Measurements from ENCODE around the gene PAQR9. TPM values are rescaled to one million over a fixed set of nuclear protein-coding genes. Genes with fewer than 3 reads are reported as not detected.
A peak's percentile ranks its signal among the peaks of the same experiment; 100 is the strongest.

Gene PAQR9
- total and polyA plus RNA-seq, 3 experiments from 2014 or later = not detected

DNA sequence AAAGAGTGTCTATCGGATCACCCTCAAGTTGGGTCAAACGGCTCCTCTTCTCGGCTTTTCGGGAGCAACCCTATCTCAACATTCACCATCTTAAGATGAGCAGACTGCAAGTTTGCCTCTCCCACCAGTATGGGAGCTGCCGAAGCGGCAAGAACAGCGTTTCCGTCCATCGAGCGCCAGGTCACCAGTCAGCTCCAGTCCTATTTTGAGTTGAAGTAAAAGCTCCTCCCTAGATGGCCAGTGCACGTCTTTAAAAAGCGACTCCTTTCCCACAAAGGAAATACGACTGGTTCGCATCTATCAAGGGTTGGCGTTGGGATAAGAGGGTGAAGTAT is 37.5 kb upstream of the PAQR9 start:
- no peaks in the 10 kb centered on the region for H3K9me3 ChIP-seq (ENCODE audit: low read length)
- H3K27ac Mint-ChIP-seq = peak overlapping the region; percentile 92 to 100 (median 100)
- peaks cover 4 to 14% of the 10 kb centered on the region in 2 donors for H3K27me3 Mint-ChIP-seq
- peak overlapping the region; percentile 95 for H3K27ac ChIP-seq (ENCODE audit: low read depth, low read length)
- peak overlapping the region; percentile 99 for H3K4me3 ChIP-seq (ENCODE audit: low read length)
- H3K36me3 Mint-ChIP-seq = peaks cover 0 to 18% (median 0%) of the 10 kb centered on the region in 3 donors
- ChIA-PET POLR2A (interaction anchor here (0.6 to 2.4 kb wide), 9 partner anchors 12 to 1261 kb away, joined by 3 to 24 read pairs (median 6); partner anchors contain the start of genes ATR, DIPK2A and TRPC1), CTCF (interaction anchor here (0.7 to 2.3 kb wide), 8 partner anchors 11 to 1262 kb away, joined by 3 to 11 read pairs (median 4); partner anchors contain the start of genes ATR, RNF7 and TRPC1)
- peaks cover 38 to 50% (median 47%) of the 10 kb centered on the region in 3 donors for H3K4me1 Mint-ChIP-seq
- H3K36me3 ChIP-seq (ENCODE audit: insufficient read depth, low read length) = no peaks in the 10 kb centered on the region
- H3K4me3 Mint-ChIP-seq = peak overlapping the region; percentile 93 to 100 (median 99)
- DNase-seq = peak in 1 of 5 donors; percentile 76
- H3K9me3 Mint-ChIP-seq = no peaks in the 10 kb centered on the region
- peaks cover 37% of the 10 kb centered on the region for H3K4me1 ChIP-seq (ENCODE audit: insufficient read depth, low read length)
- H3K27me3 ChIP-seq (ENCODE audit: insufficient read depth, low read length, poor library complexity, severe bottlenecking) = no peaks in the 10 kb centered on the region

DNA sequence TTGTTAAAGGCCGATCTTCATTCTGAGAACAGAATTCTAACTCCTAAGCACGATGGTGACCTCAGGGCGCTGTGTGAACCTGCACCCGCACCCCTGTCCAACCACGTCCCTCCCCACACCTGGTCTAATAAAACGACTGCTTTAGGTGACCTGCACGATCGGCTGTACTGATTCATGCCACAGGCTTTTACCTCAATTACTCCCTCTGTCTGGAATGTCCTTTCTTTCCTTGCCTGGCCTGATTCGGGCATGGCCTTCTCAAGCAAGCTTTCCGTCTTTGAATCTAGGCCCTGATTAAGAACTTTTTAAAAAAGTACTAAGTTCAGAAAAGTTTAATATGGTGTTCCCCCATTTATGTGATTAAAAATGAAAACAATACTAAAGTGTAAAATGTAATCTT is 37.1 kb upstream of the PAQR9 start:
- ChIA-PET CTCF (interaction anchor here (0.8 to 2.3 kb wide), 4 partner anchors 15 to 422 kb away, joined by 4 to 11 read pairs (median 7); partner anchors contain the start of gene ATR), POLR2A (interaction anchor here (0.6 to 2.4 kb wide), 7 partner anchors 12 to 1260 kb away, joined by 3 to 24 read pairs (median 6); partner anchors contain the start of genes ATR, DIPK2A and TRPC1)
- Mint-ChIP-seq H3K36me3 (peaks cover 0 to 18% (median 0%) of the 10 kb centered on the region in 3 donors), H3K27me3 (peaks cover 5 to 16% of the 10 kb centered on the region in 2 donors), H3K27ac (peak overlapping the region; percentile 92 to 100 (median 100)), H3K4me1 (peaks cover 34 to 45% (median 42%) of the 10 kb centered on the region in 3 donors), H3K9me3 (no peaks in the 10 kb centered on the region), H3K4me3 (peak overlapping the region; percentile 93 to 100 (median 99))
- DNase-seq = no peak
- Histone ChIP-seq H3K27me3 (ENCODE audit: insufficient read depth, low read length, poor library complexity, severe bottlenecking) (no peaks in the 10 kb centered on the region), H3K27ac (ENCODE audit: low read depth, low read length) (peak overlapping the region; percentile 95), H3K4me1 (ENCODE audit: insufficient read depth, low read length) (peaks cover 33% of the 10 kb centered on the region), H3K4me3 (ENCODE audit: low read length) (peak overlapping the region; percentile 99), H3K9me3 (ENCODE audit: low read length) (no peaks in the 10 kb centered on the region), H3K36me3 (ENCODE audit: insufficient read depth, low read length) (no peaks in the 10 kb centered on the region)

DNA sequence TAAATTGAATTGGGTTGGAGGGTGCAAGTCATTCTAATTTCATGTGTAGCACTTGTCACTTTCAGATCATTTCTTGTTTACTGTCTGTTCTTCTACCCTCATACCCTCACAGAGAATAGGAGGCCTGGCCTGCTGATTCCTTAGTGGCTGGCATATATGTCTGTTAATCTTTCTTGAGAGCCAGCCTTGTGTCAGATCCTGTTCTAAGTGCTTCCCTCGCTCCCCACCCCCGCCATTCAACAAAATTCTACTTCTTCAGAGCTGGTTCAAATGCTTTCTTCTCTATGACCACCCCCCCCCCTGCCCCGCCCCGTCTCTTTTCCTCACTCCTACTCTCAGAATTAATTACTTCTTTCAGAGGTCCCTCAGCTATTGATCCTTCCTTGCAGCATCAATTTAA is 36.4 kb upstream of the PAQR9 start:
- peak overlapping the region; percentile 95 for H3K27ac ChIP-seq (ENCODE audit: low read depth, low read length)
- Mint-ChIP-seq H3K4me1 (peaks cover 27 to 39% (median 36%) of the 10 kb centered on the region in 3 donors), H3K27me3 (peaks cover 8 to 22% of the 10 kb centered on the region in 2 donors), H3K9me3 (no peaks in the 10 kb centered on the region), H3K4me3 (peak overlapping the region; percentile 66 to 100 (median 99)), H3K36me3 (peaks cover 0 to 18% (median 0%) of the 10 kb centered on the region in 3 donors), H3K27ac (peak overlapping the region in 4 of 8 donors; percentile 43 to 100 (median 78))
- H3K4me1 ChIP-seq (ENCODE audit: insufficient read depth, low read length) = peaks cover 27% of the 10 kb centered on the region
- no peaks in the 10 kb centered on the region for H3K27me3 ChIP-seq (ENCODE audit: insufficient read depth, low read length, poor library complexity, severe bottlenecking)
- no peaks in the 10 kb centered on the region for H3K36me3 ChIP-seq (ENCODE audit: insufficient read depth, low read length)
- CTCF ChIA-PET = no interaction called here
- H3K4me3 ChIP-seq (ENCODE audit: low read length) = no peak overlapping the region
- no peak for DNase-seq
- POLR2A ChIA-PET = interaction anchor here (2.4 kb wide), 1 partner anchor 421 kb away, joined by 24 read pairs; the partner anchor contains the start of gene ATR
- H3K9me3 ChIP-seq (ENCODE audit: low read length) = no peaks in the 10 kb centered on the region

DNA sequence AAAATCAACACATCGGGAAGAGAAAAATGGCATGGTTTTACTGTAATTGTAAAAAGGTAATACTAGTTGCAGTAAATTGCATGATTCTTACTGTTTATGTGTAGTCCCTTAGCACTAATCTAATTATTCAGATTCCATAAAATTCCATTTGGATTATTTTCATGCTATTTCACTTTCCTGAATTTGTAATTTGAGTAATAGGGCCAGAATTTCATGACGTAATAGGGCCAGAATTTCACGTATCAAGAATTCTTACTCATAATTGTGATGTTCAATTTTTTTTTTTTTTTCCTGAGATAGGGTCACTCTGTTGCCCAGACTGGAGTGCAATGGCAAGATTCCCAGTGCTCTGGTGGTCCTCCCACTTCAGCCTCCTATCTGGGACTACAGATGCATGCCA is 35.0 kb upstream of the PAQR9 start:
- DNase-seq = no peak
- Mint-ChIP-seq H3K36me3 (peaks cover 0 to 17% (median 0%) of the 10 kb centered on the region in 3 donors), H3K4me1 (peaks cover 22 to 33% (median 32%) of the 10 kb centered on the region in 3 donors), H3K4me3 (peak overlapping the region in 2 of 7 donors; percentile 13 to 35), H3K27me3 (peaks cover 8 to 33% of the 10 kb centered on the region in 2 donors), H3K9me3 (no peaks in the 10 kb centered on the region), H3K27ac (no peak overlapping the region)
- Histone ChIP-seq H3K27ac (ENCODE audit: low read depth, low read length) (no peak overlapping the region), H3K4me1 (ENCODE audit: insufficient read depth, low read length) (peaks cover 19% of the 10 kb centered on the region), H3K9me3 (ENCODE audit: low read length) (no peaks in the 10 kb centered on the region), H3K27me3 (ENCODE audit: insufficient read depth, low read length, poor library complexity, severe bottlenecking) (no peaks in the 10 kb centered on the region), H3K4me3 (ENCODE audit: low read length) (no peak overlapping the region), H3K36me3 (ENCODE audit: insufficient read depth, low read length) (no peaks in the 10 kb centered on the region)
- CTCF ChIA-PET = no interaction called here
- POLR2A ChIA-PET = no interaction called here

DNA sequence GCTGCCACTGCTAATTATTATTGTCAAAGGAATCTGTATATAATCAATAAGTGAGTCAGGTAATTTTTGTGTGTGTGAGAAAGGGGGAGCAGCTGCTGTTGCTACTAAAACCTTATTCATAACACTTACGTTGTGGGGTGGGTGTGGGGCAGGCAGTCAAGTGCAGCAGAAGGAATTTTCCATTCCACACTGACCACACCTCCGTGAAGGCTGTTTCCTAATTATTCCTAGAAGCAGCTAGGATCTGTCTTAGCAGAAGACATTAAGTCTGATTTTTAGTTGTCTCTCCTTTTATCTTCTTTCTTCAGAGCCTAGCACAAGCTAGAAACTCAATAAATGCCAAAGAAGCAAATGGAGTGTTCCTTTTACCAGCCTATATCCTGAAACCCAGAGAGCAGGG is 33.9 kb upstream of the PAQR9 start:
- H3K27me3 ChIP-seq (ENCODE audit: insufficient read depth, low read length, poor library complexity, severe bottlenecking) = no peaks in the 10 kb centered on the region
- Mint-ChIP-seq H3K27me3 (peaks cover 8 to 40% of the 10 kb centered on the region in 2 donors), H3K36me3 (peaks cover 0 to 15% (median 0%) of the 10 kb centered on the region in 3 donors), H3K4me1 (peaks cover 12 to 22% (median 21%) of the 10 kb centered on the region in 3 donors), H3K4me3 (peak overlapping the region in 1 of 7 donors; percentile 43), H3K9me3 (no peaks in the 10 kb centered on the region), H3K27ac (no peak overlapping the region)
- POLR2A ChIA-PET = no interaction called here
- CTCF ChIA-PET = interaction anchor here (1.0 kb wide), 1 partner anchor 410 kb away, joined by 5 read pairs; no protein-coding TSS in a partner anchor
- H3K4me3 ChIP-seq (ENCODE audit: low read length) = no peak overlapping the region
- H3K9me3 ChIP-seq (ENCODE audit: low read length) = no peaks in the 10 kb centered on the region
- no peak for DNase-seq
- H3K27ac ChIP-seq (ENCODE audit: low read depth, low read length) = no peak overlapping the region
- H3K4me1 ChIP-seq (ENCODE audit: insufficient read depth, low read length) = peaks cover 9% of the 10 kb centered on the region
- no peaks in the 10 kb centered on the region for H3K36me3 ChIP-seq (ENCODE audit: insufficient read depth, low read length)

DNA sequence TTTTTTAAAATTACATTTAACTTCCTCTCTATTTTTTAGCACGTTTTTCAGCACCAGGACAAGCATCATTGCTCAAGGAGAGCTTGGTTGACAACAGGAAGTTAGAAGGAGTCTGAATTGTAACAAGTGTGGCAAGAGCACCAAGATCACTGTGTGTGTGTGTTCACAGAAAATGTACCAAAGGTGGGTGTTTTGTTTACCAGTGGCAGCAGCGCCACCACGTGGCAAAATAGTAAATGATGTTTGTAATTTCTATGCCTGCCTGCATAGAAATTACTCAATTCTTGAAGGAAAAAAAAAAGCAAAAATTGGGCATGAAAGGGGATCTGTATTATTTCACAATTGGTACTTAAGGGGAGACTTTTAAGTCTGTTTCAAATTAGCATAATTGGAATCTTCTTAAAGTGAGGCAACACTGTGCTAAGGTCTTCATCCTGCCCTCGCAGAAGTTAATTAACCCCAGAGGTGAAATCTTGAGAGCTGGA is 30.5 kb upstream of the PAQR9 start:
- Histone ChIP-seq H3K27ac (ENCODE audit: low read depth, low read length) (no peak overlapping the region), H3K4me1 (ENCODE audit: insufficient read depth, low read length) (no peaks in the 10 kb centered on the region), H3K27me3 (ENCODE audit: insufficient read depth, low read length, poor library complexity, severe bottlenecking) (no peaks in the 10 kb centered on the region), H3K4me3 (ENCODE audit: low read length) (no peak overlapping the region), H3K36me3 (ENCODE audit: insufficient read depth, low read length) (no peaks in the 10 kb centered on the region), H3K9me3 (ENCODE audit: low read length) (no peaks in the 10 kb centered on the region)
- H3K4me3 Mint-ChIP-seq = peak overlapping the region in 1 of 7 donors; percentile 22
- H3K27me3 Mint-ChIP-seq = peaks cover 10 to 55% of the 10 kb centered on the region in 2 donors
- CTCF ChIA-PET = interaction anchor here (0.8 to 1.0 kb wide), 3 partner anchors 10 to 412 kb away, joined by 3 read pairs; no protein-coding TSS in a partner anchor
- no peaks in the 10 kb centered on the region for H3K9me3 Mint-ChIP-seq
- POLR2A ChIA-PET = no interaction called here
- H3K27ac Mint-ChIP-seq = peak overlapping the region in 1 of 8 donors; percentile 2
- DNase-seq = peak; percentile 37 to 71 (median 45)
- no peaks in the 10 kb centered on the region for H3K36me3 Mint-ChIP-seq
- H3K4me1 Mint-ChIP-seq = peaks cover 0 to 5% (median 0%) of the 10 kb centered on the region in 3 donors

DNA sequence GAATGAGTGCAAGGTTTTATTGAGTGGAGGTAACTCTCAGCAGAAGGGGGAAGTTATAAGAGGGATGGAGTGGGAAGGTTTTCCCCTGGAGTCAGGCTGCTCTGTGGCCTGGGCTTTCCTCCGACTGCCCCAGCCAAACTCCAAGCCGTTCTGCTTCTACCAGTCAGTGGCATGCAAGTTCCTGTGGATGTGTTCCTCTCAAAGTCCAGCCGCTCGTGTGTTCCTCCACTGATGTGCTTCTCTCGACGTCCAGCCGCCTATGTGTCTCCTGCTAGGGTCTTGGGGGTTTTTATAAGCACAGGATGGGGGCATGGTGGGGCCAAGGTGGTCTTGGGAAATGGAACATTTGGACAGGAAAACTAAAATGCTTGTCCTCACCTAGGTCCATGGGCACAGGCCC is 28.8 kb upstream of the PAQR9 start:
- H3K27me3 ChIP-seq (ENCODE audit: insufficient read depth, low read length, poor library complexity, severe bottlenecking) = no peaks in the 10 kb centered on the region
- no peak overlapping the region for H3K4me3 Mint-ChIP-seq
- H3K36me3 Mint-ChIP-seq = no peaks in the 10 kb centered on the region
- no peak overlapping the region for H3K27ac Mint-ChIP-seq
- CTCF ChIA-PET = interaction anchor here (0.6 to 3.0 kb wide), 4 partner anchors 10 to 413 kb away, joined by 3 to 11 read pairs (median 3); no protein-coding TSS in a partner anchor
- no peak overlapping the region for H3K4me3 ChIP-seq (ENCODE audit: low read length)
- H3K27me3 Mint-ChIP-seq = peaks cover 8 to 54% of the 10 kb centered on the region in 2 donors
- H3K27ac ChIP-seq (ENCODE audit: low read depth, low read length) = no peak overlapping the region
- POLR2A ChIA-PET = no interaction called here
- no peaks in the 10 kb centered on the region for H3K4me1 ChIP-seq (ENCODE audit: insufficient read depth, low read length)
- H3K9me3 ChIP-seq (ENCODE audit: low read length) = no peaks in the 10 kb centered on the region
- H3K9me3 Mint-ChIP-seq = no peaks in the 10 kb centered on the region
- peaks cover 0 to 5% (median 0%) of the 10 kb centered on the region in 3 donors for H3K4me1 Mint-ChIP-seq
- no peak for DNase-seq
- H3K36me3 ChIP-seq (ENCODE audit: insufficient read depth, low read length) = no peaks in the 10 kb centered on the region

DNA sequence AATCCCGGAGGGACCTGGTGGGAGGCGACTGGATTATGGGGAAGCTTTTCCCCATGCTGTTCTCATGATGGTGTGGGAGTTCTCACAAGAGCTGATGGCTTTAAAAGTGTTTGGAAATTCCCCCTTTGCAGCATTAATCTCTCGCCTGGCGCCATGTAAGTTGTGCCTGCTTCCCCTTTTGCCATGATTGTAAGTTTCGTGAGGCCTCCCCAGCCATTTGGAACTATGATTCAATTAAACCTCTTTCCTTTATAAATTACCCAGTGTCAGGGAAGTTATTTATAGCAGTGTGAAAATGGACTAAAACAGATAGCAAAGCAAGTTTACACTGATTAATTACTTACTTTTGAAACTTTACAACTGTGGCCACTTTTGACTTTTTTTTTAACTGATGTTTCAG is 27.2 kb upstream of the PAQR9 start:
- H3K4me1 Mint-ChIP-seq = peaks cover 0 to 5% (median 0%) of the 10 kb centered on the region in 3 donors
- no peak overlapping the region for H3K4me3 ChIP-seq (ENCODE audit: low read length)
- no peaks in the 10 kb centered on the region for H3K9me3 ChIP-seq (ENCODE audit: low read length)
- H3K36me3 ChIP-seq (ENCODE audit: insufficient read depth, low read length) = no peaks in the 10 kb centered on the region
- peaks cover 6 to 52% of the 10 kb centered on the region in 2 donors for H3K27me3 Mint-ChIP-seq
- POLR2A ChIA-PET = no interaction called here
- no peaks in the 10 kb centered on the region for H3K9me3 Mint-ChIP-seq
- no peak overlapping the region for H3K4me3 Mint-ChIP-seq
- DNase-seq = no peak
- H3K27me3 ChIP-seq (ENCODE audit: insufficient read depth, low read length, poor library complexity, severe bottlenecking) = no peaks in the 10 kb centered on the region
- H3K27ac ChIP-seq (ENCODE audit: low read depth, low read length) = no peak overlapping the region
- H3K36me3 Mint-ChIP-seq = no peaks in the 10 kb centered on the region
- no peak overlapping the region for H3K27ac Mint-ChIP-seq
- CTCF ChIA-PET = interaction anchor here (0.9 to 3.0 kb wide), 4 partner anchors 8 to 403 kb away, joined by 3 to 11 read pairs (median 3); no protein-coding TSS in a partner anchor
- no peaks in the 10 kb centered on the region for H3K4me1 ChIP-seq (ENCODE audit: insufficient read depth, low read length)
